Activated CD4-positive, alpha-beta T cell treated with anti-CD3 and anti-CD28 coated beads for 24 hours (primary cell): ENCODE results near the gene CD9.

ENCODE experiments used
- DNase-seq, 2 donors: peaks; one replicate each; pipeline ENCODE4 v3.0.0-alpha.2; 2020; ENCODE audit warnings: low read depth in 2 of 2

The CD9 gene

GRCh38 chr12:6275928-6276887 is 76.0 kb downstream of the CD9 start:
- no peak for DNase-seq

- no peak for DNase-seq
These were observed 76.9 kb downstream of the CD9 start for GRCh38 chr12:6276956-6277620.

GRCh38 chr12:6277982-6278438 is 77.8 kb downstream of the CD9 start:
- DNase-seq = peak; percentile 29 to 33

GRCh38 chr12:6278439-6279255 is 78.4 kb downstream of the CD9 start:
- DNase-seq = peak; percentile 72 to 79

- no peak for DNase-seq
These were observed 79.0 kb downstream of the CD9 start for GRCh38 chr12:6279256-6279628.

GRCh38 chr12:6279631-6280030 is 79.4 kb downstream of the CD9 start:
- DNase-seq = no peak

- DNase-seq = no peak
These were observed 79.9 kb downstream of the CD9 start for GRCh38 chr12:6280053-6280469.

GRCh38 chr12:6280672-6281071 is 80.5 kb downstream of the CD9 start:
- DNase-seq = no peak

- no peak for DNase-seq
These were observed 81.0 kb downstream of the CD9 start for GRCh38 chr12:6281081-6281809.

- DNase-seq = no peak
These were observed 82.2 kb downstream of the CD9 start for GRCh38 chr12:6282453-6282840.

GRCh38 chr12:6284273-6284672 is 84.1 kb downstream of the CD9 start:
- no peak for DNase-seq

GRCh38 chr12:6285063-6285477 is 84.9 kb downstream of the CD9 start:
- peak; percentile 42 to 53 for DNase-seq

- DNase-seq = no peak
These were observed 85.5 kb downstream of the CD9 start for GRCh38 chr12:6285532-6286306.
